CD4-positive, alpha-beta T cell treated with Interleukin-21 for 1 hour (primary cell): ENCODE measurements around the gene HIBCH.
"Not testable (repeated sequence)": the region's sequence is repeated elsewhere in the genome, so short reads cannot be mapped to it uniquely, and the experiment has no call there.

Experiments
- DNase-seq: peaks from one replicate; pipeline ENCODE4 v3.0.0-alpha.2; 2020

HIBCH gene

GRCh38 chr2:190183539-190183938 lies 136.1 kb downstream of the HIBCH start:
- no peak for DNase-seq

DNA sequence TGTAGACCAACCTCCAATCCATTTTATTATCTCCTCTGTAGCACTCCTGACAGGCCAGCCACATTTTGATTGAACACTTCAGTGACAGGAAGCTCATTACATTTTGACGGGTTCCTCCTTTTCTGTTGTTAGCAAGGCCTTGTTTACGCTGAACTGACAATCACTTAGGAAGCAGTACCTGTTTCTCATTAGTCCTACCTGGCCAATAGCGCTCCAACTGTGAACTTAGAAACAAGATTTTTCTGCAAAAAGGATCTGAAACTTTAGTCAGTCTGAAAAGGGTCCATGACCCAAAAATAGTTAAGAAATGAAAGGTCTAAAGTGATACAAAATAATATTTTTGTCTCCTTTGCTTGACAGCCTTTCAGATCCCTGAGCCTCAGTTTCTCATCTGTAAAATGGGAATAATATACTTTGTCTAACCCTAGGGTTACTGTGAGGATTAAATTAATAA lies 137.5 kb downstream of the HIBCH start:
- DNase-seq = no peak

- DNase-seq = no peak
Measured at GRCh38 chr2:190181123-190181669, 138.4 kb downstream of the HIBCH start.

GRCh38 chr2:190180313-190181122 lies 139.1 kb downstream of the HIBCH start:
- peak; percentile 7 for DNase-seq

DNA sequence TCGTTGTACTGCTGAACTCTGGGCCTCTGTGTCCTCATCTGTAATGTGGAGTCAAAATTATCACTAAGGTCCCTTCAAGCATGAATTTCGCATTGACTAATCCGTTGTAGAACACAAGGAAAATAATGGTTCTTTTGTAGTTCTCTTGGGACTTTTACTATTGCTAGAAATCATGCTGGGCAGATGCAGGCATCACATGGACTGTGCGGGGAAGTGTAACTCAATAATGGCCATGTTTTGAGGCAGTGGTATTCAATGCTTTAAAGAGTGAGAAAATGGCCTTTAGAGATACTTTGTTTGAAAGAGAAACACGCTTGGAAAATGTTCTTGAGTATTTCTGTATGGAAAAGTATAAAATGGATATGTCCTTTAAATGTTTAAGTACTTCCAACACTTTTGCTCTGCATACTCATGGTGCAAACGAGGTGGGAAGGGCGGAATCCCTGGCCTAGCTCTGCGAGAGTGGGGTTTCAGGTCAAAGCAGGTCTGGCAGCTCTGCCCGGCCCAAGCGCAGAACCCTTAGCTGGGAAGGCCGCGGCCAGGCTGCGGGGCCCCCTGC lies 139.8 kb downstream of the HIBCH start:
- DNase-seq = no peak

DNA sequence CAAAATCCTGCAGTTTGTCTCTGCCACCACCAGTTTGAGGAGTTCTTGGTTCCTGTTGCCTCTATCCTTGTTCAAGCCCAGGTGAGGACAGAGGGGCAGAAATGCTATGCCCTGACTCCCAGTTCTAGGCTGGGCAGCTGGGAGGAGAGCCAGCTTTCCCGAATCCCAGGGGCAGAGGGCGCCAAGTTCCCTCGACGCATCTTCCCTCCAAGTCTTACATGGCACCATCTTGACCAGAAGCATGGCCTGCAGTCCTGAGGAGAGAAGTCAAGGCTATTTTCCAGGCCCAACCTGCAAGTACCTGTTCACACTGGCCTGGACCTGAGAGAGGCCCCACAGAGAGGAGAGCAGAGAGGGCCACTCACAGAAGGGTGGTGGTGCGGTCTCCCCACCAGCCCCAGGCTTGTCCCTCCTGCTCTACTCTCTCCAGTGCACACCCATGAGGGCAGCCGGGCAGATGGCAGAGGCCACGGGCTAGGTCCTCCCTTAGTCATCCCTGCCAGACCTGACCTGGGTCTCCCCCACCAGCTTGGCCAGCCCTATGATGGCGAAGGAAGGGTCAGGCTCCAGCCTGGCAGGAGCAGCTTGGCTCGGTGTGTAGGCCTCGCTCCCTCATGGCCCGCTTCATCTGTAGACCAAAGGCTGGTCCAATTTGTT lies 141.4 kb downstream of the HIBCH start:
- DNase-seq = no peak

DNA sequence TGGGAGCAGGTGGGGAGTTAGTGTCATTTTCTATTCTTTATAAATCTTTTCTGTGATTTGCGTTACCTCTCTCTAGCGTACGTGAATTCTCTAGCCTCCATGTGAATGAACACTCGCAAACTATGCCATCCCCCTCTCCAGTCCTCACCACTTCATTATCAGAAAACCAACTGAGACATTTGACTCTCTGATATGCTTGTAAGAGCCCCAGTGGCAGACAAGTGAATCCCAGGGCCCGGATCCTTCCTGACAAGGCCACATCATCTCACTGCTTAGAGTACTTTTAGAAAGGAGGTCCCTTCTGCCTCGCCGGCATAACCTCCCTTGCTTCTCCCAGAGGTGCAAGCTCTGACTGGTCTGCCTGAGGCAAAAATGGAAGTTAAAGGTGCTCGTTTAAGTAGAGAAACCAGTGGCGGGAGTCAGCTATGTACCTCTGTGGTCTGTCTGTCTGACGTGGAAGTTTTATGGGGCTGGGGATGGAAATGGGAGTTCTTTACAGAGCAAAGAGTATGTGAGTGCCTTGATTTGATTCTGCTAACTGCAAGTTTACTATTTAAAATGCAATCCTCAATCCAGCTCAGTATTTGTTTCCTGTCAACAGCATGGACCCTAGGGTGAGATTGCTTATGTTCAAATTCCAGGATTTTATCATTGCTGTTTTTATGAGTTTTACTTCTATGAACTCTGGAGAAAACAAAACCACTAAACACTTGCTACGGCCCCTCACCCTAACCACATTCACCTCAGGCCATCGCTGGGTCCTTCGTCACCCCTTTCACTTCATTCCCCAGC lies 142.2 kb downstream of the HIBCH start:
- DNase-seq = no peak

GRCh38 chr2:190173392-190173791 lies 146.2 kb downstream of the HIBCH start:
- no peak for DNase-seq

DNA sequence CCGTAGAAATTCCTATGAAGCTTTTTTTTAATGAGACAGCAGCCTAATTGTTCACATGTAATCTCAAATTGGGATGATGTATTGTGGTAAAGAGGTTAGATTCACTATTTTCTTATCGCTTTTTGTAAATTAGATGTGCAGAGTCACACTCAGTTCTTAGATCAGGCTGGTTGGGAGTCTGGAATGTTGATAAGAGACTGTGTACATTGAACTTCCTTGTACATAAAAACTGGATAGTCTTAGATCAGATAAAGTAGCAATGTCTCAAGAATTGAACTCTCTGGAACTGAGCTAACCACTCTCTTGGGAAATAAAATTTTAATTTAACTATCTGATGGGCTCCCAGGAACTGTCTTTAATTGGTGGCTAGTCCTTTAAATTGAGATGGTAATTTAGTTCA lies 149.0 kb downstream of the HIBCH start:
- no peak for DNase-seq

GRCh38 chr2:190169221-190170072 lies 150.2 kb downstream of the HIBCH start:
- no peak for DNase-seq

- no peak for DNase-seq
Measured at GRCh38 chr2:190167702-190168101, 151.9 kb downstream of the HIBCH start.

GRCh38 chr2:190165491-190165890 lies 154.1 kb downstream of the HIBCH start:
- DNase-seq = no peak

GRCh38 chr2:190162851-190163250 lies 156.8 kb downstream of the HIBCH start:
- no peak for DNase-seq

DNA sequence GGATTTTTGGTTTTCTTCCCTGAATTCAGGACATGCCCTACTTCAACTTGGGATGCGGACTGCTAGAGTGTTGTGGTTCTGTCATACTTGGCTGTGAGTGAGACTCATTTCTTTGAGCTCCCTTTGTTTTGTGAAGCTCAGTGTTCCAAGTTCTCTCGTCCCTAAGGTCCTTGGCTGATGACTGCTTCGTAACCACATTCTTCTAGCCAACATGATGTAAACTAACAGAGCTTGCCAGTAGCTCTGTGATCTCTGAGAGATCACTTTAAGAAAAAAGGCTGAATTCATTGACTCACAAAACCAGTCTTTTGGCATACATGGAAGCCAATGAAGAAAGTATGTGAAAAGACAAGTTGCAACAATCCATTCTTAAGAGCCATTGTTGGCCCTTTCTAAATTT lies 160.2 kb downstream of the HIBCH start:
- no peak for DNase-seq

GRCh38 chr2:190158798-190159434 lies 160.7 kb downstream of the HIBCH start:
- no peak for DNase-seq

- not testable (repeated sequence) for DNase-seq
Measured at GRCh38 chr2:190157613-190158528, 161.8 kb downstream of the HIBCH start.

- DNase-seq = no peak
Measured at GRCh38 chr2:190156530-190157212, 163.0 kb downstream of the HIBCH start.
